ENCODE data around the gene DEFB123.
"Not testable (repeated sequence)": the region's sequence is repeated elsewhere in the genome, so short reads cannot be mapped to it uniquely, and the experiment has no call there.

Gene DEFB123

GRCh38 chr20:31449511-31450414 lies 9.3 kb downstream of the DEFB123 start:
- DNase-seq (ENCODE audit: low spot score): no peak
- Mint-ChIP-seq H3K4me1 (ENCODE audit: low read depth) (no peaks in the 10 kb centered on the region), H3K36me3 (ENCODE audit: low read depth) (no peaks in the 10 kb centered on the region), H3K9me3 (no peaks in the 10 kb centered on the region), H3K4me3 (no peak overlapping the region), H3K27me3 (ENCODE audit: low read depth) (no peaks in the 10 kb centered on the region), H3K27ac (no peak overlapping the region)

- Mint-ChIP-seq H3K4me1 (ENCODE audit: low read depth) (no peaks in the 10 kb centered on the region), H3K4me3 (no peak overlapping the region), H3K27ac (no peak overlapping the region), H3K9me3 (no peaks in the 10 kb centered on the region), H3K36me3 (ENCODE audit: low read depth) (no peaks in the 10 kb centered on the region), H3K27me3 (ENCODE audit: low read depth) (no peaks in the 10 kb centered on the region)
- no peak for DNase-seq (ENCODE audit: low spot score)
These were observed 12.1 kb downstream of the DEFB123 start for GRCh38 chr20:31452575-31452974.

- no peak for DNase-seq (ENCODE audit: low spot score)
- Mint-ChIP-seq H3K36me3 (ENCODE audit: low read depth) (no peaks in the 10 kb centered on the region), H3K4me1 (ENCODE audit: low read depth) (no peaks in the 10 kb centered on the region), H3K27ac (no peak overlapping the region), H3K27me3 (ENCODE audit: low read depth) (peaks cover 4% of the 10 kb centered on the region), H3K9me3 (no peaks in the 10 kb centered on the region), H3K4me3 (no peak overlapping the region)
These were observed 13.9 kb downstream of the DEFB123 start for GRCh38 chr20:31454361-31454760.

- peaks cover 21% of the 10 kb centered on the region for H3K27me3 Mint-ChIP-seq (ENCODE audit: low read depth)
- H3K4me1 Mint-ChIP-seq (ENCODE audit: low read depth); H3K27ac Mint-ChIP-seq; H3K9me3 Mint-ChIP-seq; DNase-seq (ENCODE audit: low spot score); H3K4me3 Mint-ChIP-seq; H3K36me3 Mint-ChIP-seq (ENCODE audit: low read depth): not testable (repeated sequence)
These were observed 30.5 kb downstream of the DEFB123 start for GRCh38 chr20:31470946-31471345.

GRCh38 chr20:31472395-31473330 lies 32.2 kb downstream of the DEFB123 start:
- no peak for DNase-seq (ENCODE audit: low spot score)
- Mint-ChIP-seq H3K4me1 (ENCODE audit: low read depth) (no peaks in the 10 kb centered on the region), H3K4me3 (no peak overlapping the region), H3K27ac (no peak overlapping the region), H3K27me3 (ENCODE audit: low read depth) (peaks cover 38% of the 10 kb centered on the region), H3K36me3 (ENCODE audit: low read depth) (no peaks in the 10 kb centered on the region), H3K9me3 (no peaks in the 10 kb centered on the region)

- H3K27ac Mint-ChIP-seq: no peak overlapping the region
- no peaks in the 10 kb centered on the region for H3K9me3 Mint-ChIP-seq
- no peak overlapping the region for H3K4me3 Mint-ChIP-seq
These were observed 33.1 kb downstream of the DEFB123 start for GRCh38 chr20:31473331-31474096.

GRCh38 chr20:31474097-31474436 lies 33.6 kb downstream of the DEFB123 start:
- H3K4me1 Mint-ChIP-seq (ENCODE audit: low read depth): no peaks in the 10 kb centered on the region
- H3K27ac Mint-ChIP-seq: no peak overlapping the region
- H3K27me3 Mint-ChIP-seq (ENCODE audit: low read depth): peaks cover 40% of the 10 kb centered on the region
- H3K4me3 Mint-ChIP-seq: no peak overlapping the region
- no peaks in the 10 kb centered on the region for H3K9me3 Mint-ChIP-seq
- no peak for DNase-seq (ENCODE audit: low spot score)
- H3K36me3 Mint-ChIP-seq (ENCODE audit: low read depth): no peaks in the 10 kb centered on the region

More at GRCh38 chr20:31473331-31474096, 33.1 kb downstream of the DEFB123 start:
- peaks cover 40% of the 10 kb centered on the region for H3K27me3 Mint-ChIP-seq (ENCODE audit: low read depth)
- H3K36me3 Mint-ChIP-seq (ENCODE audit: low read depth): no peaks in the 10 kb centered on the region
- no peak for DNase-seq (ENCODE audit: low spot score)
- H3K4me1 Mint-ChIP-seq (ENCODE audit: low read depth): no peaks in the 10 kb centered on the region

- H3K36me3 Mint-ChIP-seq (ENCODE audit: low read depth): no peaks in the 10 kb centered on the region
- peaks cover 40% of the 10 kb centered on the region for H3K27me3 Mint-ChIP-seq (ENCODE audit: low read depth)
- H3K9me3 Mint-ChIP-seq: no peaks in the 10 kb centered on the region
- H3K27ac Mint-ChIP-seq: no peak within 1 kb of the TSS
- no peak within 1 kb of the TSS for H3K4me3 Mint-ChIP-seq
- DNase-seq (ENCODE audit: low spot score): no peak
- H3K4me1 Mint-ChIP-seq (ENCODE audit: low read depth): no peaks in the 10 kb centered on the region
These were observed 34.5 kb downstream of the DEFB123 start, which contains the start of the genes DEFB124 and REM1 for GRCh38 chr20:31474758-31475427. Gene DEFB124, minus strand, starts transcription at chr20:31475127. Its CDS starts 2,114 bp downstream, at chr20:31473013. Gene REM1, plus strand, starts transcription at chr20:31475288. Its CDS starts 1,158 bp downstream, at chr20:31476446.

- H3K27me3 Mint-ChIP-seq (ENCODE audit: low read depth): peaks cover 40% of the 10 kb centered on the region
- H3K9me3 Mint-ChIP-seq: no peaks in the 10 kb centered on the region
- no peaks in the 10 kb centered on the region for H3K36me3 Mint-ChIP-seq (ENCODE audit: low read depth)
- no peak overlapping the region for H3K27ac Mint-ChIP-seq
- no peak overlapping the region for H3K4me3 Mint-ChIP-seq
- no peak for DNase-seq (ENCODE audit: low spot score)
- no peaks in the 10 kb centered on the region for H3K4me1 Mint-ChIP-seq (ENCODE audit: low read depth)
These were observed 35.3 kb downstream of the DEFB123 start for GRCh38 chr20:31475472-31476293.

GRCh38 chr20:31476294-31476585 lies 35.8 kb downstream of the DEFB123 start:
- no peaks in the 10 kb centered on the region for H3K4me1 Mint-ChIP-seq (ENCODE audit: low read depth)
- no peak overlapping the region for H3K4me3 Mint-ChIP-seq

GRCh38 chr20:31476643-31477215 lies 36.3 kb downstream of the DEFB123 start:
- Mint-ChIP-seq H3K27me3 (ENCODE audit: low read depth) (peaks cover 40% of the 10 kb centered on the region), H3K4me1 (ENCODE audit: low read depth) (no peaks in the 10 kb centered on the region), H3K9me3 (no peaks in the 10 kb centered on the region), H3K36me3 (ENCODE audit: low read depth) (no peaks in the 10 kb centered on the region), H3K4me3 (no peak overlapping the region), H3K27ac (no peak overlapping the region)
- DNase-seq (ENCODE audit: low spot score): no peak

More at GRCh38 chr20:31476294-31476585, 35.8 kb downstream of the DEFB123 start:
- Mint-ChIP-seq H3K36me3 (ENCODE audit: low read depth) (no peaks in the 10 kb centered on the region), H3K9me3 (no peaks in the 10 kb centered on the region), H3K27ac (no peak overlapping the region), H3K27me3 (ENCODE audit: low read depth) (peaks cover 40% of the 10 kb centered on the region)
- no peak for DNase-seq (ENCODE audit: low spot score)

- Mint-ChIP-seq H3K27me3 (ENCODE audit: low read depth) (peaks cover 11% of the 10 kb centered on the region), H3K27ac (no peak overlapping the region), H3K4me1 (ENCODE audit: low read depth) (no peaks in the 10 kb centered on the region), H3K9me3 (no peaks in the 10 kb centered on the region), H3K4me3 (no peak overlapping the region), H3K36me3 (ENCODE audit: low read depth) (no peaks in the 10 kb centered on the region)
- DNase-seq (ENCODE audit: low spot score): no peak
These were observed 43.6 kb downstream of the DEFB123 start for GRCh38 chr20:31484001-31484400.
